ELF-1 (cell line): ENCODE data around the gene SUB1.
A peak's percentile ranks its signal among the peaks of the same experiment; 100 is the strongest.

Experiments used
- DNase-seq: peaks from one replicate; pipeline ENCODE4 v3.0.0-alpha.2; 2016; ENCODE audit warnings: low read depth, low spot score

SUB1 gene

DNA sequence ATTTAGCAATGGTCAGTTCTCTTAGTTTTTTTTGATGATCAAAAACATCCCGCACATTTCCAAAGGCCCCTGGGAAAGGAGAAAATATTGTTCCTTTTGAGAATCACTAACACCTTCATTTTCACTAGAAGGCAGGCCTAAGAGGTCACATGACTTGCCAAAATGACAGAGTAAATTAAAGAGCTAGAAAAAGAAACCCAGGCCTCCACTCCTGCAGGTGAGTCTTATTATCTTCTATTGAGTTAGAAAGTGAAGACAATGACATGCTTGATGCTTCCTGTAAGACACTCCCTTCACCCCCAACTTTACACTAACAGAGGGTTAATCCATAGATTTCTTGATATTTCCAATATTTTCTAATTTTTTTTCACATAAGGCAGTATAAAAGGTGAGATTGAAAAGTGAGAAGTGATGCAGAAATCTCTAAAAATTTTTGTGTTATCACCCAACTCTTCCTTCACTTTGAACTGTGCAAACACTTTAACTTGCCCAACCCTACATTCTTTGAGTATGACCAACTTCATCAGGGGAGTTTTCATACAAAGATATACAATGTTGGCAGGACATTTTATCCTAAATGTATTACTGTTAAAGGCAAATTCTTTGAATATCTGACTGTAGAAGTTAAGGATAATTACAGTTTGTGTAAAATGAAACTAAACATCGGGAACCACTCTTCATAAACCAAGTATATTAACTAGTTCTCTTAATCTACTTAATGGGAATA lies 57.1 kb downstream of the SUB1 start:
- DNase-seq, result no peak

DNA sequence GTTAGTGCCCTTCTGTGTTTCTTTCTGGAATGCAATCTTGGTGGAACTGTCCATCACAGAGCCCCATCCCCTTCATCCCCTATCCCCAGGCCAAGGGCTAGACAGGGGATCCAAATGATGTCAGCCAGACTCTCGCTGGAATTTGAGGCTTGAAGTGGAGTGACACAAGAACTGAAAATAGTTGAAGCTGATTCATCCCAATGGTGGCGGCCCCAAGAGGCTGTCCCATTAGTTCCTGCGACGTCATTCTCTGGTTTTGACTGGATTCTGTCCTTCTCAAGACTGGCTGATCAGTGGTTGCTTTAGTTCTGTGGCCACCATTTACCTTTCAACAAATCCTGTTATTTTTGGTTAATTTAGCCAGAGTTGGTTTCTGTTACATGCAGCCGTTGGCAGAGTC lies 59.9 kb downstream of the SUB1 start:
- DNase-seq, result peak; percentile 16

DNA sequence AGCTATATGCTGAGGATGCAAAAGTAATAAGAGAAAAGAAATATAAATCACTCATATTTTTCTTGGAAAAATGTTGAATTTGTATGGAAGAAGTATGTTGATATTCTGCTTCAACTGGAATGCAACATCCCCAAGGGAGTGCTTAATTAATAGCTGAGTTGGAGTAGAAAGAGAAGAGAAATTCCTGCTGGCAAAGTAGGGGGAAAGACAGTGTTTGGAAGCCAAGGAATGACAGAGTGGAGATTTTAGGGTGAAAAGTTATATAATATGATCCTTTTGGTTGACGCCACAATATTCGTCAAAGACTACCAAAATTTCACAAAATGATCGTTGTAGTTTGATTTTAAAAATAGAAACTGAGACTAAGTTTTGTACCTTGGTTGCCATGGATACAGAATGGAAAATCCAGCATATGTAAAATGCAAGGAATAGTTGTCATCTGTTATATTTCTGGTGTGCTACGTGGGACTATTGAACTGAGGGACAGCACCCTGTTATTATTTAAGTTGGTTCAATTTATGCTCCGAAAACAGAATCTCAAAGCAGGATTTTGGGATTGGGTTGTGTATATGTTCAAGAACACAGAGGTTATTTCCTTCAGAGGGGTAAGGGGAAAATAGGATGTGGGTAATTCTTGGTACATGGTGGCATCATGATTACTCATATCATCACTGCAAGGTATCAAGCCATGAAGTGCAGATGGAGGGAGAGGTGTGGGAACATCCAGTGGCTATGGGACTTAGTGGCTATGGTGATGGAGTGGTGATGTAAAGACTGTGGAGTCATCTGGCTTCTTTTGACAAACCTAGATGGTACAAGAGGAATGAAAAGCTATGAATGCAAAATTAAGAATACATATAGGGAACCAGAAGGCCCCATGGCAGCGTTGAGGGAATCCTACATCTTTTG lies 61.0 kb downstream of the SUB1 start:
- DNase-seq, result no peak

- no peak for DNase-seq
Observed at GRCh38 chr5:32651088-32651487, 65.7 kb downstream of the SUB1 start.

- no peak for DNase-seq
Observed at GRCh38 chr5:32651638-32652037, 66.3 kb downstream of the SUB1 start.
